Stimulated activated naive CD8-positive, alpha-beta T cell treated with anti-CD3 and anti-CD28 coated beads, Interleukin-15, Interleukin-2, amounts not matched to agents 100 ng/mL and 50 ng/mL, for 24 hours (primary cell): ENCODE measurements around the gene TMEM52B.
"Not testable (repeated sequence)": the region's sequence is repeated elsewhere in the genome, so short reads cannot be mapped to it uniquely, and the experiment has no call there.

ENCODE experiments used
- H3K27ac Mint-ChIP-seq: one replicate; pipeline ENCODE4 v1.8.0; 2021; ENCODE audit warnings: mild to moderate bottlenecking, mixed read lengths
- H3K27me3 Mint-ChIP-seq: one replicate; pipeline ENCODE4 v1.8.0; 2021; ENCODE audit warnings: mixed read lengths
- H3K36me3 Mint-ChIP-seq: one replicate; pipeline ENCODE4 v1.8.0; 2021; ENCODE audit warnings: low read depth, mixed read lengths
- H3K4me1 Mint-ChIP-seq: one replicate; pipeline ENCODE4 v1.8.0; 2021; ENCODE audit warnings: low read depth, mixed read lengths
- H3K4me3 Mint-ChIP-seq: one replicate; pipeline ENCODE4 v1.8.0; 2021; ENCODE audit warnings: mild to moderate bottlenecking, mixed read lengths
- H3K9me3 Mint-ChIP-seq: one replicate; pipeline ENCODE4 v1.8.0; 2021; ENCODE audit warnings: mixed read lengths

Gene TMEM52B

GRCh38 chr12:10186958-10187357, 8.1 kb downstream of the TMEM52B start:
- H3K9me3 Mint-ChIP-seq, H3K4me3 Mint-ChIP-seq, H3K36me3 Mint-ChIP-seq, H3K27ac Mint-ChIP-seq: not testable (repeated sequence)
- H3K27me3 Mint-ChIP-seq, result peaks cover 34% of the 10 kb centered on the region
- H3K4me1 Mint-ChIP-seq, result peaks cover 10% of the 10 kb centered on the region

DNA sequence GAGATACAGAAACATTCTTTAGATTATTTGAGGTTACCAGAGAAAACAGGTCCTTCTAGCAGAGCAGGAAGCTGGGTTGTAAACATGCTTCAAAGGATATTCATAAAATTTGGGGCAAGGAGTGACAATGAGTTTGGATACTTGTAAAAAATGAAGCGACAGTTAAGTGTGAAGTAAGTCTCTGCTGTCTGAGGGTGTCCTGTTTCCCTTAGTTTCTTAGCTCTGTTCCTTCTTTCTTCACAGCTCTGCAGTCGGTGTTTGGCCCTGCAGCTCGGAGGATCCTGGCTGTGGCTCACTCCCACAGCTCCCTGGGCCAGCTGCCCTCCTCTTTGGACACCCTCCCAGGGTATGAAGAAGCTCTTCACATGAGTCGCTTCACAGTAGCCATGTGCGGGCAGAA, 10.8 kb downstream of the TMEM52B start:
- Mint-ChIP-seq H3K27ac (no peak overlapping the region), H3K27me3 (peaks cover 26% of the 10 kb centered on the region)

GRCh38 chr12:10190558-10191388, 11.9 kb downstream of the TMEM52B start:
- H3K27me3 Mint-ChIP-seq, result peaks cover 23% of the 10 kb centered on the region
- no peak overlapping the region for H3K4me3 Mint-ChIP-seq
- H3K27ac Mint-ChIP-seq, result no peak overlapping the region
- no peaks in the 10 kb centered on the region for H3K36me3 Mint-ChIP-seq
- H3K9me3 Mint-ChIP-seq, result no peaks in the 10 kb centered on the region
- H3K4me1 Mint-ChIP-seq, result peaks cover 4% of the 10 kb centered on the region

More for the DNA sequence above, 10.8 kb downstream of the TMEM52B start:
- H3K9me3 Mint-ChIP-seq, result no peaks in the 10 kb centered on the region
- no peaks in the 10 kb centered on the region for H3K36me3 Mint-ChIP-seq
- no peak overlapping the region for H3K4me3 Mint-ChIP-seq
- H3K4me1 Mint-ChIP-seq, result peaks cover 4% of the 10 kb centered on the region

GRCh38 chr12:10191865-10192264, 13.0 kb downstream of the TMEM52B start:
- no peak overlapping the region for H3K27ac Mint-ChIP-seq
- no peaks in the 10 kb centered on the region for H3K36me3 Mint-ChIP-seq
- peaks cover 9% of the 10 kb centered on the region for H3K4me1 Mint-ChIP-seq
- no peaks in the 10 kb centered on the region for H3K9me3 Mint-ChIP-seq
- peaks cover 23% of the 10 kb centered on the region for H3K27me3 Mint-ChIP-seq
- H3K4me3 Mint-ChIP-seq, result no peak overlapping the region

- Mint-ChIP-seq H3K27ac (no peak overlapping the region), H3K9me3 (no peaks in the 10 kb centered on the region), H3K36me3 (no peaks in the 10 kb centered on the region), H3K4me1 (peaks cover 9% of the 10 kb centered on the region), H3K27me3 (peaks cover 23% of the 10 kb centered on the region), H3K4me3 (no peak overlapping the region)
Observed at GRCh38 chr12:10194160-10194670, 15.4 kb downstream of the TMEM52B start.

- no peaks in the 10 kb centered on the region for H3K9me3 Mint-ChIP-seq
- no peaks in the 10 kb centered on the region for H3K36me3 Mint-ChIP-seq
- no peak overlapping the region for H3K4me3 Mint-ChIP-seq
- peaks cover 23% of the 10 kb centered on the region for H3K27me3 Mint-ChIP-seq
- peaks cover 9% of the 10 kb centered on the region for H3K4me1 Mint-ChIP-seq
- H3K27ac Mint-ChIP-seq, result no peak overlapping the region
Observed at GRCh38 chr12:10196210-10196609, 17.4 kb downstream of the TMEM52B start.

- Mint-ChIP-seq H3K27me3 (peaks cover 18% of the 10 kb centered on the region), H3K9me3 (no peaks in the 10 kb centered on the region), H3K4me1 (peaks cover 9% of the 10 kb centered on the region), H3K4me3 (no peak overlapping the region), H3K36me3 (no peaks in the 10 kb centered on the region), H3K27ac (no peak overlapping the region)
Observed at GRCh38 chr12:10197879-10198278, 19.0 kb downstream of the TMEM52B start.

GRCh38 chr12:10204495-10204894, 25.7 kb downstream of the TMEM52B start:
- not testable (repeated sequence) for H3K27ac Mint-ChIP-seq, H3K4me1 Mint-ChIP-seq, H3K27me3 Mint-ChIP-seq, H3K36me3 Mint-ChIP-seq, H3K4me3 Mint-ChIP-seq, H3K9me3 Mint-ChIP-seq

- Mint-ChIP-seq H3K9me3 (no peaks in the 10 kb centered on the region), H3K4me1 (no peaks in the 10 kb centered on the region), H3K27me3 (peaks cover 4% of the 10 kb centered on the region), H3K27ac (no peak overlapping the region), H3K4me3 (no peak overlapping the region), H3K36me3 (no peaks in the 10 kb centered on the region)
Observed at GRCh38 chr12:10205220-10205807, 26.5 kb downstream of the TMEM52B start.

DNA sequence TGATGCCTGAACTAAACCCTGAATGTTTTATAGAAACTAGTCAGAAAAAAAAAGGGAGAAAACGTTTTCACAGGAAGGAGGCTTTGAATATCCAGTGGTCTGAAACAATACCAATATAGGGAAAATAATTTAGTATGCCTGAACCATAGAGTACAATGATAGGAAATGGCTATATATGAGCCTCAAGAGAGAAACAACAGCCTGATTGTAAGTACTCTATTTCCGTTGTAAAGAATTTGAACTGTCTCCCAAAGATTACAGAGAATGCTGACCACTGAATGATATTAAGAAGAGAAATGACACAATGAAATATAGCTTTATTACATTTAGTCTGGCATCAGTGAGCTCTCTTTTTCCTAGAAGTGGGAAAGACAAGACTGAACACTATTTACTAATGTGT, 28.3 kb downstream of the TMEM52B start:
- Mint-ChIP-seq H3K4me1 (peaks cover 3% of the 10 kb centered on the region), H3K27me3 (no peaks in the 10 kb centered on the region), H3K9me3 (no peaks in the 10 kb centered on the region), H3K27ac (no peak overlapping the region), H3K36me3 (no peaks in the 10 kb centered on the region), H3K4me3 (no peak overlapping the region)

GRCh38 chr12:10210225-10210624, 31.4 kb downstream of the TMEM52B start:
- Mint-ChIP-seq H3K27me3 (no peaks in the 10 kb centered on the region), H3K4me1 (peaks cover 27% of the 10 kb centered on the region), H3K9me3 (no peaks in the 10 kb centered on the region), H3K27ac (no peak overlapping the region), H3K36me3 (no peaks in the 10 kb centered on the region), H3K4me3 (no peak overlapping the region)

GRCh38 chr12:10211101-10211939, 32.5 kb downstream of the TMEM52B start:
- Mint-ChIP-seq H3K27me3 (no peaks in the 10 kb centered on the region), H3K36me3 (no peaks in the 10 kb centered on the region), H3K9me3 (no peaks in the 10 kb centered on the region), H3K4me1 (peaks cover 37% of the 10 kb centered on the region), H3K4me3 (no peak overlapping the region), H3K27ac (no peak overlapping the region)

DNA sequence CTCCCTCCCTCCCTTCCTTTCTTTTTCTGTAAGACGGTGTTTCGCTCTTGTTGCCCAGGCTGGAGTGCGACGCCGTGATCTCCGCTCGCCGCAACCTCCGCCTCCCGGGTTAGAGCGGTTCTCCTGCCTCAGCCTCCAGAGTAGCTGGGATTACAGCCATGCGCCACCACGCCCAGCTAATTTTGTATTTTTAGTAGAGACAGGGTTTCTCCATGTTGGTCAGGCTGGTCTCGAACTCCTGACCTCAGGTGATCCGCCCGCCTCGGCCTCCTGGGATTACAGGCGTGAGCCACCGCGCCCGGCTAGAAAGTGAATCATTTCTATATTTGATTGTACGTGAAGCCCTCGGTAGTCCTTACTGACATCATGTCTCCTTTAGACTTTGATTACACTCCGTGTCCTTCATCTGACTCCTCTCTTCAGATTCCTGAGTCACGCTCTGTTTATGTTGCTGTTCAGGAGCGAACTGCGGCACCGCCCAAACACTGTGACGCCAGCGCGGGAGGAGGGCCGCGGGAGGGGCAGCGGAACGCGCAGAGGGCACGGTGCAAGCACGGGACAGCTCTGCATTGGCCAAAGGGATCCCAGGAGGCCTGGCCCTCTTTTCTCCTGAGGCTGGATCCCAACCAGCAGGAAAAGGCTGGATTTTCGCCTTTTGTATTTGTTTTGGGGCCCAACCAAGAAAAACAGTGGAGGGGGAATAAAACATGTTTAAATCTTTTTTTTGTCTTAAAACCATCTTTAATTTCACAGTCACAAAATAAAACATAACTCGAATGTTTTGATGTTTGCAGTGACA, 33.3 kb downstream of the TMEM52B start:
- peak overlapping the region; percentile 92 for H3K4me3 Mint-ChIP-seq
- H3K9me3 Mint-ChIP-seq, result no peaks in the 10 kb centered on the region
- H3K36me3 Mint-ChIP-seq, result no peaks in the 10 kb centered on the region
- H3K4me1 Mint-ChIP-seq, result peaks cover 37% of the 10 kb centered on the region
- H3K27me3 Mint-ChIP-seq, result no peaks in the 10 kb centered on the region
- H3K27ac Mint-ChIP-seq, result peak overlapping the region; percentile 94

DNA sequence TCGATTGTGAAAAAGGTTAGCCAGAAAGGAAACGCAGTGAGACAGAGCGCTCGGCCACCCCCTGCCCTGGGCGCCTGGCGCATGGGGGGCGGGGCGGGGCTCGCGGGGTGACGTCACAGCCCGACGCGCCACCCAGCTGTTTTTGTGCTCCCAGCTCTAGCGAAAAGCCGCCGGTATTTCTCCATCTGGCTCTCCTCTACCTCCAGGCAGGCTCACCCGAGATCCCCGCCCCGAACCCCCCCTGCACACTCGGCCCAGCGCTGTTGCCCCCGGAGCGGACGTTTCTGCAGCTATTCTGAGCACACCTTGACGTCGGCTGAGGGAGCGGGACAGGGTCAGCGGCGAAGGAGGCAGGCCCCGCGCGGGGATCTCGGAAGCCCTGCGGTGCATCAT, 33.9 kb downstream of the TMEM52B start, which contains the start of gene GABARAPL1:
Gene GABARAPL1, plus strand, starts transcription at position 139 of the 393 bp plus-strand sequence. Its CDS starts 253 bp downstream, at position 392.
- H3K4me3 Mint-ChIP-seq, result peak within 1 kb of the TSS; percentile 92

More for the DNA sequence above, 33.9 kb downstream of the TMEM52B start, which contains the start of gene GABARAPL1:
- H3K27ac Mint-ChIP-seq, result peak within 1 kb of the TSS; percentile 94
- no peaks in the 10 kb centered on the region for H3K36me3 Mint-ChIP-seq
- no peaks in the 10 kb centered on the region for H3K9me3 Mint-ChIP-seq
- H3K27me3 Mint-ChIP-seq, result no peaks in the 10 kb centered on the region
- peaks cover 37% of the 10 kb centered on the region for H3K4me1 Mint-ChIP-seq
